Measurements from ENCODE around the gene KRTAP5-3.

DNA sequence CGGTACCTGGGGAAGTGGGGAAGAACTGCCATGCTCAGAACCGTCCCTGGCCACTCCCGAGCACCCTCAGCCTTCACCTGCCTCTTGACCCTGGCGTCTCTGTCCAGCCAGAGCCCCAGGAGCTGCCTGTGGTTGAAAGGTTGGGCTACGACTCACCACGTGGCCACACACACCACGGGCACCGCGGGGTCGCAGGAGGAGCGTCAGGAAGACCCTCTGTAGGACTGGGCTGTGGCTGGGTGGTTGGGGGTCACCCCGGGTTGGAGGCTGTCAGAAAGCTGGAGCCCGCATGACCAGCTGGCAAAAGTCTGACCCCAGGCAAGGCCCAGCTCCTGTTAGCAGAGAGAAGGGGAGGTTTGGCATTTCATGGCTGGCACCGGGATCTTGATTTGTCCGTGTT lies 32.8 kb upstream of the KRTAP5-3 start:
- no peak for TF ChIP-seq CTCF (IDR thresholded peaks at IDR 0.05)
- no peak for TF ChIP-seq EZH2 (IDR thresholded peaks at IDR 0.05; ENCODE audit: borderline replicate concordance, insufficient read depth, low read depth, low read length, poor library complexity, severe bottlenecking)
